Measurements from ENCODE around the gene CRB2.
"Not testable (repeated sequence)": the region's sequence is repeated elsewhere in the genome, so short reads cannot be mapped to it uniquely, and the experiment has no call there.

The CRB2 gene

GRCh38 chr9:123327697-123328100 lies 28.3 kb upstream of the CRB2 start:
- no peak for DNase-seq (ENCODE audit: low read depth in 2 of 3, low spot score in 2 of 3)

GRCh38 chr9:123329329-123329955 lies 26.6 kb upstream of the CRB2 start:
- no peak for DNase-seq (ENCODE audit: low read depth in 2 of 3, low spot score in 2 of 3)

GRCh38 chr9:123331346-123332060 lies 24.5 kb upstream of the CRB2 start:
- DNase-seq (ENCODE audit: low read depth in 2 of 3, low spot score in 2 of 3): no peak

GRCh38 chr9:123333058-123333669 lies 22.8 kb upstream of the CRB2 start:
- DNase-seq (ENCODE audit: low read depth in 2 of 3, low spot score in 2 of 3): not testable (repeated sequence)

GRCh38 chr9:123334639-123335038 lies 21.4 kb upstream of the CRB2 start:
- DNase-seq (ENCODE audit: low read depth in 2 of 3, low spot score in 2 of 3): no peak

GRCh38 chr9:123335193-123335985 lies 20.6 kb upstream of the CRB2 start:
- no peak for DNase-seq (ENCODE audit: low read depth in 2 of 3, low spot score in 2 of 3)

GRCh38 chr9:123335986-123336329 lies 20.0 kb upstream of the CRB2 start:
- no peak for DNase-seq (ENCODE audit: low read depth in 2 of 3, low spot score in 2 of 3)

GRCh38 chr9:123336449-123336848 lies 19.5 kb upstream of the CRB2 start:
- DNase-seq (ENCODE audit: low read depth in 2 of 3, low spot score in 2 of 3): no peak

- no peak for DNase-seq (ENCODE audit: low read depth in 2 of 3, low spot score in 2 of 3)
These were observed 19.0 kb upstream of the CRB2 start for GRCh38 chr9:123336959-123337358.

GRCh38 chr9:123337971-123338370 lies 18.0 kb upstream of the CRB2 start:
- DNase-seq (ENCODE audit: low read depth in 2 of 3, low spot score in 2 of 3): no peak

- DNase-seq (ENCODE audit: low read depth in 2 of 3, low spot score in 2 of 3): peak; percentile 43 to 66 (median 60)
These were observed 17.0 kb upstream of the CRB2 start for GRCh38 chr9:123338710-123339665.

GRCh38 chr9:123339666-123340510 lies 16.1 kb upstream of the CRB2 start:
- DNase-seq (ENCODE audit: low read depth in 2 of 3, low spot score in 2 of 3): peak; percentile 47 to 53 (median 53)

- DNase-seq (ENCODE audit: low read depth in 2 of 3, low spot score in 2 of 3): no peak
These were observed 14.2 kb upstream of the CRB2 start for GRCh38 chr9:123341816-123342215.

GRCh38 chr9:123342247-123342646 lies 13.8 kb upstream of the CRB2 start:
- DNase-seq (ENCODE audit: low read depth in 2 of 3, low spot score in 2 of 3): no peak

GRCh38 chr9:123343443-123344191 lies 12.4 kb upstream of the CRB2 start:
- DNase-seq (ENCODE audit: low read depth in 2 of 3, low spot score in 2 of 3): no peak

- DNase-seq (ENCODE audit: low read depth in 2 of 3, low spot score in 2 of 3): no peak
These were observed 11.6 kb upstream of the CRB2 start for GRCh38 chr9:123344192-123344949.

GRCh38 chr9:123345567-123345955 lies 10.4 kb upstream of the CRB2 start:
- DNase-seq (ENCODE audit: low read depth in 2 of 3, low spot score in 2 of 3): no peak

- no peak for DNase-seq (ENCODE audit: low read depth in 2 of 3, low spot score in 2 of 3)
These were observed 10.0 kb upstream of the CRB2 start for GRCh38 chr9:123346026-123346425.

Data from activated CD8-positive, alpha-beta memory T cell treated with anti-CD3 and anti-CD28 coated beads for 48 hours (primary cell).